Kidney glomerular epithelial cell (primary cell): ENCODE measurements around the gene HAUS1.
"Not testable (repeated sequence)": the region's sequence is repeated elsewhere in the genome, so short reads cannot be mapped to it uniquely, and the experiment has no call there.

Source experiments
- DNase-seq: peaks from one replicate; lab custom pipeline; 2025; lab: John Stamatoyannopoulos, UW

The HAUS1 gene

GRCh38 chr18:46158499-46158898, 54.3 kb downstream of the HAUS1 start:
- no peak for DNase-seq

GRCh38 chr18:46160050-46160798, 56.0 kb downstream of the HAUS1 start:
- peak; percentile 78 for DNase-seq

DNA sequence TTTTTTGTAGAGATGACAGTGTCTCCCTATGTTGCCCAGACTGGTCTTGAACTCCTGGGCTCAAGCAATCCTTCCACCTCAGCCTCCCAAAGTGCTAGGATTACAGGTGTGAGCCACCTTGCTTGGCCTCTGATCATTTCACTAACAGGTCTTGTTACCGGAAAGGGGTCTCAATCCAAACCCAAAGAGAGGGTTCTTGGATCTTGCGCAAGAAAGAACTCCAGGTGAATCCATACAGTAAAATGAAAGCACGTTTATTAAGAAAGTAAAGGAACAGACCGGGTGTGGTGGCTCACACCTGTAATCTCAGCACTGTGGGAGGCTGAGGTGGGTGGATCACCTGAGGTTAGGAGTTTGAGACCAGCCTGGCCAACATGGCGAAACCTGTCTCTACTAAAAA, 56.7 kb downstream of the HAUS1 start:
- DNase-seq: not testable (repeated sequence)

- DNase-seq: no peak
Observed at GRCh38 chr18:46161703-46162396, 57.7 kb downstream of the HAUS1 start.

GRCh38 chr18:46163091-46163490, 58.9 kb downstream of the HAUS1 start:
- DNase-seq: no peak

- no peak for DNase-seq
Observed at GRCh38 chr18:46163941-46164499, 59.8 kb downstream of the HAUS1 start.

DNA sequence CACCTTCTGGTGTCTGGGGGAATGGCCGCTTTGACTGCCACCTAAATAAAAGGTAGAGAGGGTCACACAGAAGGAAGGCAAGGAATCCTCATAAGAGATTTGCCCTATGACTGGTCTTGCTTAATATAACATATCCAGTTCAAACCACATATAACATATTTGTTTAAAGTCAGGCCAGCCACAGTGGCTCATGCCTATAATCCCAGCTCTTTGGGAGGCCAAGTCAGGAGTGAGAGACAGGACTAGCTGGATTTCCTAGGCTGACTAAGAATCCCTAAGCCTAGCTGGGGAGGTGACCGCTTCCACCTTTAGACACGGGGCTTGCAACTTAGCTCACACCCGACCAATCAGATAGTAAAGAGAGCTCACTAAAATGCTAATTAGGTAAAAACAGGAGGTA, 60.3 kb downstream of the HAUS1 start:
- DNase-seq: not testable (repeated sequence)

GRCh38 chr18:46164920-46165319, 60.7 kb downstream of the HAUS1 start:
- no peak for DNase-seq

DNA sequence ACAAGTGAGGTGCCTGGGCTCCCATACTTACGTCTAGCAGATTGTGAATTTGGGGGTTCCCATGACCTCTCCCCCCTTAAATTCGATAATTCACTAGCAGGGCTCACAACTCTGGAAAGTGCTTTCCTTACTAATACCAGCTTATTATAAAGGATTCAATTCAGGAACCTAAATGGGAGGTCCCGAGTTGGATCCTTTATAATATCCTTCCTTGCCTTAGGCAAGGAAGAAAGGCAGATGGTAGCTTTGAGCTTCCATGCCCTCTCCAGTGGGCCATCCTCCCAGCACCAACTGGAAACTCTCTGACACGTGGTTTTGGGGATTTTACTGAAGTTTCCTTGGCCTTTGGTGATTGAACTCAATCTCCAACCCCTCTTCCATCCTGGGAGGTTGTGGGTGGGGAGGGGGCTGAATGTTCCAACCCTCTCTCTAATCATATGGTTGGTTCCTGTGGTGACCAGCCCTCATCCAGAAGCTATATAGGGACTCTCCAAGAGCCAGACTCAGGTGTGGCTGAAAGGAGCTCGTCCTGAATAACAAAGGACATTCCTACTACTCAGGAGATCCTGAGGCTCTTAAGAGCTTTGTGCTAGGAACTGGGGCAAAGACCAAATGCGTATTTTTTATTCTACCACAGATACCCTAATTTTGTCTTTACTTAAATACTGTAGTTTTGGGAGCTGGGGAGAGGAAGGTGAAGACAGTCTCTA, 62.2 kb downstream of the HAUS1 start:
- DNase-seq: no peak

GRCh38 chr18:46167971-46168370, 63.8 kb downstream of the HAUS1 start:
- no peak for DNase-seq

DNA sequence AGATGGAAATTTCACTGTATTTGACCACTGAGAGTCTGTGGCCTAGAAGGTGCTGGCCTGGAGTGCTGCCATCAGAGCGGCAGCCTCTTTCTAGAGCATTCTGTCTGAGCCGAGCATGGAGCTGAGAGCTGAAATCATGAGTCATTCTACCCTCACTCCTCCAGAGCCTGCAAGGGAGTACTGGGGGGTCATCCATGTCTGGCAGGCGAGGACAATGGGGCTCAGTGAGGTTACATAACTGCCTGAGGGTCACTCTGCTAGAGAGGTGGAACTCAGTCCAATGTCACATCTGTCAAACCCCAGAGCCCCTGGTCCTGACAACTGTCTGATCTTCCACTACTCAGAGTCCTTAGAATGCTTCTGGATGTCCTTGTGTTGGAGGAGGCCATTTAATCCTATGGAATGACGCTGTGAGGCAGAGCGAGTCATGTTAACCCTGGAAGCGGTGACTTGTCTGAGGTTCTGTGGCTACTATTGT, 65.3 kb downstream of the HAUS1 start:
- peak; percentile 54 for DNase-seq

- no peak for DNase-seq
Observed at GRCh38 chr18:46171331-46171730, 67.1 kb downstream of the HAUS1 start.

- peak; percentile 84 for DNase-seq
Observed at GRCh38 chr18:46173393-46174341, 69.5 kb downstream of the HAUS1 start.

DNA sequence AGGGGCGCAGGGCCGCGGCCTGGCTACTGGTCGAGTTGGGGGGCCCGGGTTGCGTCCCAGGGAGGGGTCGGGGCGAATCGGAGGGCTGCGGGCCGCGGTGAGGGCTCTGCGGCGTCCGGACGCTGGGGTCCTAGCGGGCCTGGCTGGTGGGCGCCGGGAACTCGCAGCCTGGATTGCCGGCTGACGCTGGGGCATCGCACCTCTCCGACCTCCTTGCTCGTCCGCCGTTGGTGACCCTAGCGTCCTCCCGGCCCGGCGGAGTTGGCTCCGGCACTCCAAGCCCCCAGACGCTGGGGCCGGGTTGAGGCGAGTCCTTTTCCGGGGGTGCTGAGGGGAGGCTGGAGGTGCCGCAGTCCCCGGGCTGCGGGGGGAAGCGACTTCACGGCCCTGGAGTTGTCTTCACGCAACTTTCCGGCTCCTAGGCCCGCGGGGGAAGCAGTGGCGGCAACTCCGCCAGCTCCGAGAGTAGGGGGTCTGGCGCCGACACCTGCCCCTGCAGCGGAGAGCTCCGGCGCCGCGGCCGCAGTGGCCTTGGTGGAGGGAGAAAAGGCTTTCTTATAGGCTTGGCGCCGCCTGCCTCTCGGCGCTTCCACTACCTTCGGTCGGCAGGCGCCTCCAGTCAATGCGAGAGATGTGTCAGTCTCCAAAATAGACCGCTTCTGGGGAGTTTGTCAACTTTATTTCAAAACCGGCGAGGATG, 70.3 kb downstream of the HAUS1 start:
- peak; percentile 26 for DNase-seq

- DNase-seq: no peak
Observed at GRCh38 chr18:46176001-46176400, 71.8 kb downstream of the HAUS1 start.
